Measurements from ENCODE around the gene LDLRAD4. TPM values are rescaled to one million over a fixed set of nuclear protein-coding genes. Genes with fewer than 3 reads are reported as not detected.

LDLRAD4 gene
- total RNA-seq, 1 donor from 2014 or later = 1.4 TPM

DNA sequence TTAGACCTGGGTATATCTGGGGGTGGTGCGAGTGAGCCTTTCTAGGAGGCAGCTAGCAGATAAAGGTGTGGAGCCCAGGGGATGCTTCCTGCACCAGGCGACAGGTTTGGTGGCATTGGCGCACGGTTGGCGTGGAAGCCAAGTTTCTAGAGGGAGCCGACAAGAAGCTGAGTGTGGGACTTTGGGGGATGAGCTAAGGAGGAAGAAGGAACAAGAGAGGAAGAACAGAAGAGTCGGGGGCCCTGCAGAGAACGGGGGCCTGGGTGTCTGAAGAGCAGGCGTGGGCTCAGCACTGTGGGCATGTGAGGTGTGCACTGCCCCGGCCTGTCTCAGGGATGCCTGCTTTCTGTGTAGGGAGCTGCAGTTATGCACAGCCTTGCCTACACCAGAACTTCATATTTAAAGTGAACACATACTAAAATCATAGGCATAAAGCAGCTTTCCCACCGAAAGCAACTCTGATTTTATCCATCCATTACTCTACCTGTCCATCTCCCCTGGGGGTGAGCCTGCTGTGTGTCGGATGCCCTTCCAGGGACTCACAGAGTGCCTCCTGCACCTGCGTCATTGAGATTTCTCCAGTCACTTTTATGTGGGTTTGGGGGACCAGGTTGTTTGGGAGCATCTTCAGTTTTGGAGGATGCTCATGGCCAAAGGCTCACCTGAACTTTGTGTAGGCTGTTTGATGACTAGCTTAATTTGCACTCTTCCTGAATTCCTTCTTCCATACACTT, 149.7 kb downstream of the LDLRAD4 start:
- DNase-seq (ENCODE audit: low read depth, low spot score) = no peak
- peaks cover 4% of the 10 kb centered on the region for H3K27me3 Mint-ChIP-seq (ENCODE audit: low read depth)
- no peaks in the 10 kb centered on the region for H3K9me3 Mint-ChIP-seq
- H3K4me3 Mint-ChIP-seq = no peak overlapping the region
- TF ChIP-seq, protein P1, sequence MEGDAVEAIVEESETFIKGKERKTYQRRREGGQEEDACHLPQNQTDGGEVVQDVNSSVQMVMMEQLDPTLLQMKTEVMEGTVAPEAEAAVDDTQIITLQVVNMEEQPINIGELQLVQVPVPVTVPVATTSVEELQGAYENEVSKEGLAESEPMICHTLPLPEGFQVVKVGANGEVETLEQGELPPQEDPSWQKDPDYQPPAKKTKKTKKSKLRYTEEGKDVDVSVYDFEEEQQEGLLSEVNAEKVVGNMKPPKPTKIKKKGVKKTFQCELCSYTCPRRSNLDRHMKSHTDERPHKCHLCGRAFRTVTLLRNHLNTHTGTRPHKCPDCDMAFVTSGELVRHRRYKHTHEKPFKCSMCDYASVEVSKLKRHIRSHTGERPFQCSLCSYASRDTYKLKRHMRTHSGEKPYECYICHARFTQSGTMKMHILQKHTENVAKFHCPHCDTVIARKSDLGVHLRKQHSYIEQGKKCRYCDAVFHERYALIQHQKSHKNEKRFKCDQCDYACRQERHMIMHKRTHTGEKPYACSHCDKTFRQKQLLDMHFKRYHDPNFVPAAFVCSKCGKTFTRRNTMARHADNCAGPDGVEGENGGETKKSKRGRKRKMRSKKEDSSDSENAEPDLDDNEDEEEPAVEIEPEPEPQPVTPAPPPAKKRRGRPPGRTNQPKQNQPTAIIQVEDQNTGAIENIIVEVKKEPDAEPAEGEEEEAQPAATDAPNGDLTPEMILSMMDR (conservative IDR thresholded peaks at IDR 0.05) = no peak
- no peaks in the 10 kb centered on the region for H3K36me3 Mint-ChIP-seq (ENCODE audit: low read depth)
- no peak overlapping the region for H3K27ac Mint-ChIP-seq (ENCODE audit: unreplicated experiment)
- no peaks in the 10 kb centered on the region for H3K4me1 Mint-ChIP-seq

DNA sequence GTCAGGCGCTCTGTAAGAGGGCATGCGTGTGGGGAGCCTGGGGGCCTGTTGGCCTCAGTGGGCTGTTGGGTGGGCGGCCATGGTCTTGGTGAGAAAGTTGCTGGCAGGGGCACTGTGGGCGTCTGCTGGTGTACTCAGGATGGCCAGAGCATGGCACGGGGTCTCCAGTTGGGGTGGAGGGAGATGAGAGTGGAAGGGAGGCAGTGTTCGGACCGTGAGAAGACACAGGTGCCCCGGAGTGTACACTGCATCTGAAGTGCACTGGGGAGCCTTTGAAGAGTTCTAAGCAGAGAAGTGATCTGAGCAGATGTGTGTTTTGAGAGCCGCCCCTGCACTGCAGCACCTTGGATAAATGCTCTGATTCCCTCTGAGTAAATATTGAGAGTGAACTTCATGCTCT, 150.8 kb downstream of the LDLRAD4 start:
- Mint-ChIP-seq H3K9me3 (no peaks in the 10 kb centered on the region), H3K27me3 (ENCODE audit: low read depth) (peaks cover 4% of the 10 kb centered on the region), H3K27ac (ENCODE audit: unreplicated experiment) (no peak overlapping the region), H3K4me3 (no peak overlapping the region), H3K4me1 (no peaks in the 10 kb centered on the region), H3K36me3 (ENCODE audit: low read depth) (no peaks in the 10 kb centered on the region)
- no peak for DNase-seq (ENCODE audit: low read depth, low spot score)
- TF ChIP-seq, protein P1 (conservative IDR thresholded peaks at IDR 0.05) = no peak

DNA sequence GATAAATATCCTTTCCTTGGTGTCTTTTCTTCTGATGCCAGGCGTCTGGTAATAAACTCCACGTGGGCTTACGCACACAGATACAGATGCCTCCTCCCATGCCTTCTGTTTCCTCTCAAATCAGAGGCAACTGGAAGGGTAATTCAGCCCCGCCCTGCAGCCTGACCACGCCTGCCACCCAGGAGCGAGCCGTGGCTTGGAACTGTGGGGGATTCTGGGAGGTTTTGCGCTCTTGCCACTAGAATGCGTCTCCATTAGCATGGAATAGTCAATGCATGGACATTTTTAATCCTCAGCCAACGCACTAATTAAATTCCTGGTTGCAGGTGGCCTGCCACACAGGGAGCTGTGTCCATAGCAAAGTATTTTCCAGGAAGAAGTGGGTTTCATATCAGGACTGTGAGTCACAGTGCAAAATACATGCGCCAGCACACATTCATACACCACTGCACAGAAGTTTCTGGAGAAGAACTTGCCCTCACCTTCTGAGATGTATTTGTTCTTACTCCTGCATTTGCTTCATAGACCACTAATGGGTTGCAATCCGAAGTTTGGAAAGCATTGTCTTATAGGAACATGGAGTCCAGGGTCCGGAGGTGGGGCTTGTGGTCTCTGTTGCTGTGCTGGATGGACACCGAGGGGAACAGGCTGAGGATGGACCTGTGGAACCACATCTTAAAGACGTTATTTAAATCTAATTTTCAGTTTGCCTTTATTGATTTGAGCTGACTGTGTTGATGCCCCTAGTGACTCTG, 151.4 kb downstream of the LDLRAD4 start:
- TF ChIP-seq, protein P1 (conservative IDR thresholded peaks at IDR 0.05) = no peak
- Mint-ChIP-seq H3K27ac (ENCODE audit: unreplicated experiment) (no peak overlapping the region), H3K4me1 (peaks cover 1% of the 10 kb centered on the region), H3K4me3 (no peak overlapping the region), H3K36me3 (ENCODE audit: low read depth) (no peaks in the 10 kb centered on the region), H3K9me3 (no peaks in the 10 kb centered on the region), H3K27me3 (ENCODE audit: low read depth) (peaks cover 4% of the 10 kb centered on the region)
- no peak for DNase-seq (ENCODE audit: low read depth, low spot score)

DNA sequence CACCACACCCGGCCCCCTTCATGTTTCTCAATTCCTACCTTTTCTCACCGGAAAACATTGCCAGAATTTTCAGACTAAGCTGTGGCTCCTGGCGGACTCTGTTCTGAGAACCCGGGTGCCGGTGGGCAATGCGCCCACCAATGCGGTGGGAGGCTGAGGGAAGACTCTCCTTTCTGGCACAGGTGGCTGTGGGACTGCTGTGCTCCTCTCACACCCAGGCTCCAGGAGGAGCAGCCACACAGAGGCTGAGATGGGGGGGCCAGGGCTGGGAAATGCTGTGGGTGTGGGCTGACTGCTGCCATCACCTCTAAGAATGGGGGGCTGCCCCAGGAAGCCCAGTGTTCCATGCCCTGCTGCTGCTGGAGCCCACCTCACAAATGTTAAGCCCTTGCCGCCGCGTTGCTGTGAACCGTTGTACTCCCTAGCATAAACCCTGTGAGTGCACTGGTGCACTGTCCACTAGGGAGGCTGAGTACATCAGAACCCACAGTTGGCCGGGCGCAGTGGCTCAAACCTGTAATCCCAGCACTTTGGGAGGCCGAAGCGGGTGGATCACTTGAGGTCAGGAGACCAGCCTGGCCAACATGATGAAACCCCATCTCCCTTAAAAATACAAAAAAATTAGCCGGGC, 152.6 kb downstream of the LDLRAD4 start:
- Mint-ChIP-seq H3K36me3 (ENCODE audit: low read depth) (no peaks in the 10 kb centered on the region), H3K4me1 (peaks cover 7% of the 10 kb centered on the region), H3K9me3 (no peaks in the 10 kb centered on the region), H3K27ac (ENCODE audit: unreplicated experiment) (no peak overlapping the region), H3K27me3 (ENCODE audit: low read depth) (peaks cover 4% of the 10 kb centered on the region), H3K4me3 (no peak overlapping the region)
- DNase-seq (ENCODE audit: low read depth, low spot score) = no peak
- TF ChIP-seq, protein P1 (conservative IDR thresholded peaks at IDR 0.05) = no peak

DNA sequence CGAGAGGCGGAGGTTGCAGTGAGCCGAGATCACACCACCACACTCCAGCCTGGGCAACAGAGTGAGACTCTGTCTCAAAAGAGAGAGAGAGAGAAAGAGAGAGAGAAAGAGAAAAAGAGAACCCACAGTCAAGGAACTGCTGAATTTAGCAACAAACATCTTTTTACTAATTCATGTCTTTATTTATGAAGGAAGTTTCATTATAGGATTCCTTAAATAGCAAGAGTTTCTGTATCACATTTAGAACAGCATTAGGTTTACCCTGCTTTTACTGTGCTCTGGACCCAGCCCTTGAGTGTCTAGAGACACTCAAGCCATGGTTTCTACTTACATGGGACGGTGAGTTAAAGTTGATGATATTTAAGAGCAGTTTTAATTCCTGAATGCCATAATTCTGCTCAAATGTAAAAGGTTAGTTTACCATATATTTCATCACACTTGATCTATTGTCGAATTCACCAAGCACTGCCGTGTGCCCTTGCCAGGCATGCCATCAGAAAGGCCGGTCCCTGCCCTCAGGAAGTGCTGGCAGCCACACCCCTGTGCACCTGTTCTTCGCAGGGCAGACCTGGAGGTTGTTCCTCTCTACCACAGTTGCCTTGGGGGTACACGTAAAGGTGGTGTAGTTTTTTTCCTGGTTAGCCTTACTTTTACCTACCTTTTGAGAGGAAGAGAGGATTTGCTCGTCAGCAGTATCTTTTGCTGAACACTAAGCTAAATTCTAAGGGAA, 153.3 kb downstream of the LDLRAD4 start:
- peaks cover 7% of the 10 kb centered on the region for H3K4me1 Mint-ChIP-seq
- no peak for DNase-seq (ENCODE audit: low read depth, low spot score)
- H3K27me3 Mint-ChIP-seq (ENCODE audit: low read depth) = peaks cover under 1% of the 10 kb centered on the region
- no peaks in the 10 kb centered on the region for H3K9me3 Mint-ChIP-seq
- no peaks in the 10 kb centered on the region for H3K36me3 Mint-ChIP-seq (ENCODE audit: low read depth)
- TF ChIP-seq, protein P1 (conservative IDR thresholded peaks at IDR 0.05) = no peak
- no peak overlapping the region for H3K27ac Mint-ChIP-seq (ENCODE audit: unreplicated experiment)
- H3K4me3 Mint-ChIP-seq = no peak overlapping the region

Measured in neural crest cell (in vitro differentiated cells).